Measurements from ENCODE around the gene C21orf91. TPM values are rescaled to one million over a fixed set of nuclear protein-coding genes. Genes with fewer than 3 reads are reported as not detected.
A peak's percentile ranks its signal among the peaks of the same experiment; 100 is the strongest.

Gene C21orf91
- total RNA-seq, 1 donor from 2014 or later = 49.2 TPM

DNA sequence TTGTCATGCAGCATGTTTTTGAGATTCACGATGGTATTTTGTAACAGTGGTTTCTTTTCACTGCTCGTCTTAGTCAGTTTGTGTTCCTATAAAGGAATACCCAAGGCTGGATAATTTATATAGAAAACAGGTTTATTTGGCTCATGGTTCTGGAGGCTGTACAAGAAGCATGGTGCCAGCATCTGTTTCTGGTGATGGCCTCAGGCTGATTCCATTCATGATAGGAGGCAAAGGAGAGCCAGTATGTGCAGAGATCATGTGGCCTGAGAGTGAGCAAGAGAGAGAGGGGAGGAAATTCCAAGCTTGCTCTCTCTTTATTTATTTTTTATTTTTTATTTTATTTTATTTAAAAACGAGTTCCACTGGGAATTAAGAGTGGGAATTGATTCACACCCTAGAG lies 2.0 kb upstream of the C21orf91 start:
- Mint-ChIP-seq H3K4me3 (peak overlapping the region; percentile 88), H3K27ac (peak overlapping the region; percentile 100), H3K27me3 (ENCODE audit: insufficient read depth) (no peaks in the 10 kb centered on the region), H3K4me1 (ENCODE audit: low read depth) (peaks cover 24% of the 10 kb centered on the region), H3K9me3 (peaks cover 20% of the 10 kb centered on the region), H3K36me3 (ENCODE audit: low read depth) (peaks cover 20% of the 10 kb centered on the region)
- intact Hi-C loops (cut with micrococcal nuclease) = no loop called here
- no peak for DNase-seq (ENCODE audit: low spot score)

DNA sequence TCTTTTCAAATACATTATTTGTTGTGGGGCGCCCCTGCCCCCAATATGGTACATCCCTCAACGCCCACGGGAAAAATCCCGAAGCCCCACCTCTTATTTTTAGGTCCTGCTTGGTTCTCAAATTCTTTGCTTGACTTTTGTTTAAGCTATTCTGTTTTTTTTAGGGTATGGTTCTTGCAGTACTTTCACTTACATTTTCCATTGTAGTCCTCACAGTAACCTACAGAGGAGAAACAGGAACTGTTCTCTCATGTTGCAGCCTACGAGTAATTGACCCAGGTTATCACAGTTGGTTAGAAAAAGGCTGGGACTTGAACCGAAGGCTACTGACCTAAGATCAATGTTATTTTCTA lies 697 bp upstream of the C21orf91 start:
- DNase-seq (ENCODE audit: low spot score) = no peak
- Mint-ChIP-seq H3K4me3 (peak overlapping the region; percentile 88), H3K27me3 (ENCODE audit: insufficient read depth) (no peaks in the 10 kb centered on the region), H3K27ac (peak overlapping the region; percentile 100), H3K4me1 (ENCODE audit: low read depth) (peaks cover 37% of the 10 kb centered on the region), H3K9me3 (peaks cover 7% of the 10 kb centered on the region), H3K36me3 (ENCODE audit: low read depth) (peaks cover 20% of the 10 kb centered on the region)
- intact Hi-C loops (cut with micrococcal nuclease) = loop anchor here (1.0 to 2.0 kb wide), 7 partner anchors 9 to 209 kb away; no protein-coding TSS in a partner anchor

DNA sequence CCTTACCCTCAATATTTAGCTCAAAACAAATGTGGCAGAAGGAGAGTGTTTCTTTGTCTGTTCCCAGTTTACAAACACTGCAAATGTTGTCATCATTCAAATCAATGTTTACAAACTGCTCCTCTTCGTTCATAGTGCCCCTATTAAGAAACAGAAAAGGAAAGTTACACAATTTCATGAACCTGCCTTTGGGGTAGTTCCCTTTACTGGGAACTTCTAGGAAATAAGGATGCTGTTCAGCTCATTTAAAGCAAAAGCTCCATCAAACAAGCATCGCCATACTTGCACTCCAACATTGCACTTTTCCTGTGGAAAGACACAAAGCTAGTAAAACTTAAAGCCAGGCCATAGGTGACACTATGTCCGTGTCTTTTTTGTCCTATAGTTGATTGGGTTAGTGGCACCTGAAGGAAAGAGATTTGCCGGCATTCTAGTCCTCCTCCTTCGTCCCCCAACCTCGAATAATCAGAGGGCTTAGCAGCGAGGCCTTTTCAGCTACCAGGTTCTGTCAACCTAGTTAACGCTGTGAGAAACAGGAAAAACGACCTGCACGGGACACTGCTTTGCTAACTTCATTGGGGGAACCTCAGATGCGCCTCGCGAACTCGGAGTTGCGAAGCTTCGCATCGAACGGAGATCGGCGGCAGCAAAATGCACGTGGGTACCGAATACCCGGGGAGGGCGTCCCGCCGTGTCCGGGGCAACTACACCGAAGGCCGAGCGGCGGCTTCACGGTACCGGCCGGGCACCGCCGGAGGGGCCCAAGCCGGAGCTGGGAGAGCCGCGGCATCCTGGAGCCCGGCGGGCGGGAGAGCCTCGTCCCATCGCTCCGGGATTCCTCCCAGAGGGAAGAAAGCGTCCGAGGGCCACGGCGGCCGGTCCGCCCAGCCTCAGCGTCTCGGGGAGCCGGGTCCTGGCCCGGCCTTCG lies 706 bp downstream of the C21orf91 start:
- H3K36me3 Mint-ChIP-seq (ENCODE audit: low read depth) = peaks cover 29% of the 10 kb centered on the region
- peaks cover 51% of the 10 kb centered on the region for H3K4me1 Mint-ChIP-seq (ENCODE audit: low read depth)
- no peaks in the 10 kb centered on the region for H3K27me3 Mint-ChIP-seq (ENCODE audit: insufficient read depth)
- H3K4me3 Mint-ChIP-seq = peak overlapping the region; percentile 88
- intact Hi-C loops (cut with micrococcal nuclease) = loop anchor here (1.0 to 2.0 kb wide), 6 partner anchors 7 to 109 kb away; no protein-coding TSS in a partner anchor
- peak; percentile 42 for DNase-seq (ENCODE audit: low spot score)
- no peaks in the 10 kb centered on the region for H3K9me3 Mint-ChIP-seq
- peak overlapping the region; percentile 92 for H3K27ac Mint-ChIP-seq

DNA sequence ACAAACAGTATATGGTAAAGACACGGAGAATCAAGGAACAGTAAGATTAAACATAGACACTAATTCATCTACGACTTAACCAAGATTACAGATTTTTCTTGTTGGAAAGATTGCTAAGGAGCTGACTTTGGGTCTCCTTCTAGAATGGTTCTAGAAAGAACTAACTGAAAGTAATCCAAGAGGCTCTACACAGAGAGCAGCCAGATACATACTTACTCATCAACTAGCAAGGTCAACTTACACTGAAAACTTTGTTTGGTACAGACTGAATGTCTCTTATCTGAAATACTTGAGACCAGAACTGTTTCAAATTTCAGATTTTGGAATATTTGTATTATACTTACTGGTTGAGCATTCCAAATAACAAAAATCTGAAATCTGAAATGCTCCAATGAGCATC lies 5.8 kb downstream of the C21orf91 start:
- H3K4me1 Mint-ChIP-seq (ENCODE audit: low read depth) = peaks cover 52% of the 10 kb centered on the region
- H3K9me3 Mint-ChIP-seq = peaks cover 19% of the 10 kb centered on the region
- H3K27me3 Mint-ChIP-seq (ENCODE audit: insufficient read depth) = no peaks in the 10 kb centered on the region
- H3K4me3 Mint-ChIP-seq = peak overlapping the region; percentile 56
- no peak for DNase-seq (ENCODE audit: low spot score)
- H3K27ac Mint-ChIP-seq = peak overlapping the region; percentile 42
- intact Hi-C loops (cut with micrococcal nuclease) = no loop called here
- H3K36me3 Mint-ChIP-seq (ENCODE audit: low read depth) = peaks cover 68% of the 10 kb centered on the region

DNA sequence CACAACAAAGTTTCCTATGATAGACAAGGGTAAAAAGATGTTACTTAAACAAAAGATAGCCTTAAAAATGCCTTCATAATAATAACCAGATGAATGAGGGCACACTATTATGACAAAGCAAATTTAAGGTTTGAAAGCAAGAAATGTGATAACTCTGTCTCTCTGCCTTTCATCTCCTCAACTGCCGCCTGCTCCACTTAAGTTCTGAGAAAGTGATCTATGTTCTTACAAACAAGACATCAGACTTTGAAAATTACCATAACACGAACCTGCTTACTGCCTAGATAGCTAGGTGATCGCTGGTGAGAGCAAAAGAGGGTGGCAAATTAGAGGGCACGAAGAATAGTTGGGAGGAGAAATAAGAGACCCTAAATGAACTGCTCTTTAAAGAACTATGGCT lies 13.2 kb downstream of the C21orf91 start:
- intact Hi-C loops (cut with micrococcal nuclease) = no loop called here
- Mint-ChIP-seq H3K27ac (no peak overlapping the region), H3K27me3 (ENCODE audit: insufficient read depth) (no peaks in the 10 kb centered on the region), H3K9me3 (peaks cover 31% of the 10 kb centered on the region), H3K4me3 (no peak overlapping the region), H3K4me1 (ENCODE audit: low read depth) (peaks cover 47% of the 10 kb centered on the region), H3K36me3 (ENCODE audit: low read depth) (peaks cover 71% of the 10 kb centered on the region)
- DNase-seq (ENCODE audit: low spot score) = no peak

DNA sequence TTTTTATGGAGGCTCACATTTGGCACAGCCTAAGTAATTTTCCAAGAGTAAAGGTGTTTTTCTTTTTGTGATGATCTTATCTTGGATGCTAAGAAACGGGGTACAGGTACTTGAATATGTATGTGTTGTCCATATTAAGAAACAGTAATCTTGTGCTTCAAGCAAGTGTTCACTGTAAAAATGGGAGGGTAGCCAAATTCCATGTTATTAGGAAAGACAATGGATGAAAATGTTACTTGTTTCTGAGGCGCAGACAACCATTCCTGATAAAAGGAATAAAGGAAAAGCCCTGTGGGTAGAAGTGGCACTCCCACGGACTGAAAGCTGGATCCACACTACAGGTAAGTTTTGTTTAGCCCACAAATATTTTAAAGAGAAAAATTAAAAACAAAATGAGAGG lies 15.6 kb downstream of the C21orf91 start:
- no peak overlapping the region for H3K4me3 Mint-ChIP-seq
- no peaks in the 10 kb centered on the region for H3K27me3 Mint-ChIP-seq (ENCODE audit: insufficient read depth)
- no peak for DNase-seq (ENCODE audit: low spot score)
- intact Hi-C loops (cut with micrococcal nuclease) = no loop called here
- H3K4me1 Mint-ChIP-seq (ENCODE audit: low read depth) = peaks cover 48% of the 10 kb centered on the region
- H3K36me3 Mint-ChIP-seq (ENCODE audit: low read depth) = peaks cover 60% of the 10 kb centered on the region
- peaks cover 14% of the 10 kb centered on the region for H3K9me3 Mint-ChIP-seq
- no peak overlapping the region for H3K27ac Mint-ChIP-seq

DNA sequence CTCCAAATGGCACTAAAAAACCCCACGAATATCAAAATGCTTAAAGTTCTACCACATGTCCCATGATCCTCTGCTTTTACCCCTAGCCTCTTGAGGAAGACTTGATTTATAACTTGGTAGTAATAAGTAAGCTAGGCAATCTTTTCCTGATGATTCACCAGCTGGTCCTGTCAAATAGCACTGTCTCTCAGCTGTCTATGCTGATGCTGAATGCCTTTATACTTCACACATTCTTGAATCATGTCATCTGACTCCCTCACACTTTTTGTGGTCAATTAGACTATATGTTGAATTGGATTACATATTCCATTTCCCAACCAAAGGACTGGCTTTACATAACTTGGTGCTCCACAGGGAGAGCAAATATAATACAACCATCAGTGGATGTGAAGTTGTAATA lies 16.6 kb downstream of the C21orf91 start:
- peaks cover 50% of the 10 kb centered on the region for H3K36me3 Mint-ChIP-seq (ENCODE audit: low read depth)
- no peak for DNase-seq (ENCODE audit: low spot score)
- intact Hi-C loops (cut with micrococcal nuclease) = no loop called here
- H3K9me3 Mint-ChIP-seq = peaks cover 6% of the 10 kb centered on the region
- no peak overlapping the region for H3K27ac Mint-ChIP-seq
- peaks cover 47% of the 10 kb centered on the region for H3K4me1 Mint-ChIP-seq (ENCODE audit: low read depth)
- no peaks in the 10 kb centered on the region for H3K27me3 Mint-ChIP-seq (ENCODE audit: insufficient read depth)
- H3K4me3 Mint-ChIP-seq = no peak overlapping the region

DNA sequence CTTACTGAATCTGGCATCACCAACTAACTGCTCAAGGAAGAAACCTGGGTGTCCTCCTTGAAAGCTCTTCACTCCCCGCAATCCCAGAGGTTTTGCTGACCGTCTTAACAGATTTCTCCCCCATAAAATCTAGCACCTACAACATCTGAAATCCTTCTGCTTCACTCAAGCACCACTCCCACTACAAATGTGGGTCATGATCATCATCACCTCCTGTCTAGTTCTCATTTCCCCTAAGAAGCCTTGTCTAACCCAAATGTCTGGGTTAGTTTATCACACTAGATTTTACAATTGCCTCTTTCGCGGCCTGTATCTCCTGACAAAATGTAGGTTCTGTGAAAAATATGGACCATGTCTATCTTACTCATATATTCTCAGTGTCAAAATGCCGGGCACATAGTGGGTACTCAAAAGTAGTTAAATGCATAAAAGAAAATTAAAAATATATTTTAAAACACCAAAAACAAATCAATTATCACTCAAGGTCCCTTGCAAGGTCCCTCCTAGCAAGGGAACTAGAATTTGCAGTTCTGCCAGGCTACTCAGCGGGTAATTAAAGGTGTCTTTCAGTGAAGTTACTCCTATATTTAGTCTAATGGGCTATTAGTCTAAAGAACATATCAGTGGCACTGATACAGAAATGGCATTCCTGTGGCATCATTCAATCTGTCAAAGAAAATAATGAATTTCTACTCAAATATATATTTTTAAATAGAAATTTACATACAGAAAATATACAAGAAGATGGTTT lies 19.6 kb downstream of the C21orf91 start:
- H3K36me3 Mint-ChIP-seq (ENCODE audit: low read depth) = peaks cover 43% of the 10 kb centered on the region
- no peak overlapping the region for H3K4me3 Mint-ChIP-seq
- peaks cover 52% of the 10 kb centered on the region for H3K4me1 Mint-ChIP-seq (ENCODE audit: low read depth)

DNA sequence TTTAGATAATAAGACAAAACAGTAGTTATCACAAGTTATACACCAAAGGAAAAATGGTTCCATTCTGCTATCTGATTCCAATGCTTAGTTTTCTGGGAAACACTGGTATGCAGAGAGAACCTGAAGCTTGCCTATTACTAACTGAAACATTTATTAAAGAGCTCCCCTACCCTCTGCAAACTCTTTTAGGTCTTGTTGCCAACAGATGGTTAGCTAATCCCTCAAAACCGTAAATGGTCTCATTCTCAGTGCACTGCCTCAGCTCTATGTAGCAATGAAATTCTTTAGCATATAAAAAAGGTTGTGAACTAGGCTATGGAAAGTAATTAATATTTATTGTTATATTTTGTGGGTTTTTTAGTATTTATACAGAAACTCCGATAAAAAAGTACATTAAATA lies 20.4 kb downstream of the C21orf91 start:
- Mint-ChIP-seq H3K27ac (no peak overlapping the region), H3K4me1 (ENCODE audit: low read depth) (peaks cover 52% of the 10 kb centered on the region), H3K9me3 (no peaks in the 10 kb centered on the region), H3K27me3 (ENCODE audit: insufficient read depth) (no peaks in the 10 kb centered on the region), H3K36me3 (ENCODE audit: low read depth) (peaks cover 39% of the 10 kb centered on the region), H3K4me3 (no peak overlapping the region)
- no peak for DNase-seq (ENCODE audit: low spot score)
- intact Hi-C loops (cut with micrococcal nuclease) = no loop called here

More for the DNA sequence above, 19.6 kb downstream of the C21orf91 start:
- H3K27me3 Mint-ChIP-seq (ENCODE audit: insufficient read depth) = no peaks in the 10 kb centered on the region
- no peaks in the 10 kb centered on the region for H3K9me3 Mint-ChIP-seq
- DNase-seq (ENCODE audit: low spot score) = no peak
- H3K27ac Mint-ChIP-seq = peak overlapping the region; percentile 9
- intact Hi-C loops (cut with micrococcal nuclease) = no loop called here

DNA sequence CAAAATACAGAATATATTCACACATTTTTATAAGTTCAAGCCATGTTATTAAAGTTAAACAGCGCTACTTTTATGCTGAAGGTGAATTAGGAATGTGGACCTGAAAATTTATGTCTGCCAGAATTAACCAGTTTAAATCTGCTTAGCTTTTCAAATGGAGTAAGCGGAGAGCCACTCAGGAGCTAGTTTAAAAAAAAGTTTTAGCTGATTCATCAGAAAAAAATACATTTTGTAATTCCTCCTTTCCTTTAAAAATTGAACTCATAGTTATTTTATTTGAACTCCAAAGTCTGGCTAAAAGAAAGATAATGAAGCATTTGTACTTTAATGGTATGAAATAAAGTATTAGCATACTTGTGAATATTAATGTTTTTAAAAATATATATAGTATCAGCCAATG lies 21.2 kb downstream of the C21orf91 start:
- H3K4me1 Mint-ChIP-seq (ENCODE audit: low read depth) = peaks cover 57% of the 10 kb centered on the region

DNA sequence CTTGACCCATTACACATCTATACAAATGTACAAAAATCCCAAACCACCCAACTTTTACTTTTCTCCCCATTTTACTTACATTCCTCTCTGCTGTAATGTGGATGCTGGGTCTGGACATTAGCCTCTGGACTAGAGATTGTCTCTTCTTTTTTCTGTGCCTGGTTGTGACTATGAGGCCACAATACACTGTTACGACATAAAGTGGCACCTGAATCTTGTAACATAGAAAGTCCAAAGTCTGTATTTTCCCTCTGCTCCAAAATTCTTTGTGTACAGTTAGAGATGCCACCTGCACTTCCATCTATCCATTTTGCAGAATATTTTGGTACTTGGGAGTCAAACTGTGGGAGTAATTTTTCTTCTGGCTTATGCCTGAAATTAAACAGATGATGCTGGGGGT lies 22.7 kb downstream of the C21orf91 start:
- H3K9me3 Mint-ChIP-seq = no peaks in the 10 kb centered on the region
- H3K36me3 Mint-ChIP-seq (ENCODE audit: low read depth) = peaks cover 35% of the 10 kb centered on the region
- H3K27me3 Mint-ChIP-seq (ENCODE audit: insufficient read depth) = no peaks in the 10 kb centered on the region
- peak overlapping the region; percentile 92 for H3K27ac Mint-ChIP-seq
- peak overlapping the region; percentile 64 for H3K4me3 Mint-ChIP-seq
- intact Hi-C loops (cut with micrococcal nuclease) = loop anchor here (1.0 kb wide), 1 partner anchor 23 kb away; the partner anchor contains the start of gene C21orf91
- peaks cover 55% of the 10 kb centered on the region for H3K4me1 Mint-ChIP-seq (ENCODE audit: low read depth)
- DNase-seq (ENCODE audit: low spot score) = no peak

More for the DNA sequence above, 21.2 kb downstream of the C21orf91 start:
- Mint-ChIP-seq H3K27ac (no peak overlapping the region), H3K27me3 (ENCODE audit: insufficient read depth) (no peaks in the 10 kb centered on the region), H3K9me3 (no peaks in the 10 kb centered on the region), H3K36me3 (ENCODE audit: low read depth) (peaks cover 42% of the 10 kb centered on the region), H3K4me3 (no peak overlapping the region)
- DNase-seq (ENCODE audit: low spot score) = no peak
- intact Hi-C loops (cut with micrococcal nuclease) = no loop called here

DNA sequence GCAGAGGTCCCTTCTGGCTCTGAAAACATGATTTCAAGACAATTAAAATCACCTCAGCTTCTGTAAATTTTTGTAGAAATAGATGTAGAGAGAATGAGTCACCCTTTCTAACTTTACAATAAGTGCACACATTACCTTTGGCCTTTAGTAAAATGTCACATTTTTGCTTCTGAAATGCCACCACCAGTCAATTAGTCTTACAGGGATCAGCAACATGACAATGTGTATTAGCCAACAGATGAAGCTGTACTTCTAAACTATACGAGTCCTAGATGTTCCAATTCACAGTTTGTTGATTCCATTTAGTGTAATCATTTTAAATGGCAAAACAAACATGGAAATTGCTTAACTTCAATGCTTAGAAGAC lies 23.1 kb downstream of the C21orf91 start:
- Mint-ChIP-seq H3K27ac (peak overlapping the region; percentile 92), H3K36me3 (ENCODE audit: low read depth) (peaks cover 39% of the 10 kb centered on the region)
- intact Hi-C loops (cut with micrococcal nuclease) = loop anchor here (1.0 kb wide), 1 partner anchor 23 kb away; the partner anchor contains the start of gene C21orf91

More for the DNA sequence above, 23.1 kb downstream of the C21orf91 start:
- Mint-ChIP-seq H3K9me3 (no peaks in the 10 kb centered on the region), H3K4me3 (peak overlapping the region; percentile 64), H3K27me3 (ENCODE audit: insufficient read depth) (no peaks in the 10 kb centered on the region), H3K4me1 (ENCODE audit: low read depth) (peaks cover 60% of the 10 kb centered on the region)
- no peak for DNase-seq (ENCODE audit: low spot score)

Measured in activated T-helper 1 cell treated with anti-CD3 and anti-CD28 coated beads, Interleukin-12 subunit alpha, Interleukin-12 subunit beta, Interleukin-2, Interleukin-4 antibody, amounts not matched to agents 30 ng/mL and 10 ng/mL and 1 ng/mL, durations not matched to agents 14 hours and 24 hours and 36 hours (primary cell).